HepG2 (cell line): ENCODE results near the gene OR2W1. TPM values are rescaled to one million over a fixed set of nuclear protein-coding genes. Genes with fewer than 3 reads are reported as not detected.

Experiments
- AKAP8 ChIP-seq: sonication (generic); formaldehyde crosslinking; IDR thresholded peaks from 2 replicates; pipeline ENCODE4 v1.5.1; 2020; ENCODE audit warnings: mild to moderate bottlenecking, missing genetic modification reagents
- ARID2 ChIP-seq: sonication (generic); formaldehyde crosslinking; IDR thresholded peaks from 2 replicates; pipeline ENCODE4 v1.8.1; 2022; ENCODE audit warnings: mild to moderate bottlenecking, missing genetic modification reagents, borderline replicate concordance
- FUBP1 ChIP-seq: sonication (generic); formaldehyde crosslinking; IDR thresholded peaks from 2 replicates; pipeline ENCODE4 v1.5.1; 2020; ENCODE audit warnings: missing genetic modification reagents, mild to moderate bottlenecking, borderline replicate concordance
- HOXA5 ChIP-seq: sonication (generic); formaldehyde crosslinking; IDR thresholded peaks from 2 replicates; pipeline ENCODE4 v1.4.0; 2020; ENCODE audit warnings: missing genetic modification reagents
- KDM2A ChIP-seq: sonication (generic); formaldehyde crosslinking; IDR thresholded peaks from 2 replicates; pipeline ENCODE4 v1.4.0; 2020; ENCODE audit warnings: low read depth, missing genetic modification reagents, borderline replicate concordance
- KDM4B ChIP-seq: sonication (generic); formaldehyde crosslinking; IDR thresholded peaks from 2 replicates; pipeline ENCODE4 v1.4.0; 2020; ENCODE audit warnings: missing genetic modification reagents
- KDM6A ChIP-seq: IDR thresholded peaks from 2 replicates; pipeline ENCODE4 v1.6.1; 2016; ENCODE audit warnings: low read depth
- NFAT5 ChIP-seq: sonication (generic); formaldehyde crosslinking; IDR thresholded peaks from 2 replicates; pipeline ENCODE4 v1.4.0; 2020; ENCODE audit warnings: missing genetic modification reagents
- NONO ChIP-seq, 2 experiments: fragments of 450-650 bp in 1 of 2; sonication (generic) in 1 of 2; formaldehyde crosslinking in 1 of 2; IDR thresholded peaks in 1 of 2; conservative IDR thresholded peaks in 1 of 2; 2 replicates each; pipeline versions ENCODE4 v1.6.1 to v1.8.0; 2017 to 2022; ENCODE audit warnings: mild to moderate bottlenecking in 1 of 2, missing genetic modification reagents in 1 of 2, moderate library complexity in 1 of 2
- POGZ ChIP-seq: sonication (generic); formaldehyde crosslinking; IDR thresholded peaks from 2 replicates; pipeline ENCODE4 v1.4.0; 2020; ENCODE audit warnings: mild to moderate bottlenecking, missing genetic modification reagents
- SKI ChIP-seq: fragments of 450-650 bp; IDR thresholded peaks from one replicate; pipeline ENCODE4 v1.6.1; 2018; ENCODE audit warnings: mild to moderate bottlenecking; ENCODE audit not compliant: partially characterized antibody
- STAG1 ChIP-seq: sonication (generic); formaldehyde crosslinking; IDR thresholded peaks from 2 replicates; pipeline ENCODE4 v1.4.0; 2020; ENCODE audit warnings: missing genetic modification reagents
- ZFP90 ChIP-seq: sonication (generic); formaldehyde crosslinking; IDR thresholded peaks from 2 replicates; pipeline ENCODE4 v1.8.0; 2022; ENCODE audit warnings: missing genetic modification reagents, mild to moderate bottlenecking, inconsistent platforms, borderline replicate concordance
- ZGPAT ChIP-seq: IDR thresholded peaks from 2 replicates; pipeline ENCODE4 v1.6.1; 2016; ENCODE audit warnings: mild to moderate bottlenecking
- ZNF317 ChIP-seq: sonication (generic); formaldehyde crosslinking; IDR thresholded peaks from 2 replicates; pipeline ENCODE4 v1.5.0; 2020; ENCODE audit warnings: mild to moderate bottlenecking, missing genetic modification reagents
- ZNF616 ChIP-seq: sonication (generic); formaldehyde crosslinking; IDR thresholded peaks from 2 replicates; pipeline ENCODE4 v1.5.0; 2020; ENCODE audit warnings: low read depth, mild to moderate bottlenecking, missing genetic modification reagents
- ZNF784 ChIP-seq: sonication (generic); formaldehyde crosslinking; IDR thresholded peaks from 2 replicates; pipeline ENCODE4 v1.5.1; 2020; ENCODE audit warnings: missing genetic modification reagents, mild to moderate bottlenecking, borderline replicate concordance
- ZNF788 ChIP-seq: sonication (generic); formaldehyde crosslinking; IDR thresholded peaks from 2 replicates; pipeline ENCODE4 v1.5.0; 2020; ENCODE audit warnings: mild to moderate bottlenecking, missing genetic modification reagents, borderline replicate concordance
- polyA plus RNA-seq, 8 experiments: library from polyadenylated mRNA; depleted of rRNA in 3 of 8; stranded (reverse) in 7 of 8; unstranded in 1 of 8; fragments of >200 nt; fragmentation: Illumina TruSeq in 4 of 8; extraction: Trizol in 4 of 8; gene quantifications; 2 replicates each; pipeline versions ENCODE4 v1.2.1 to v1.2.3, GENCODE V29; 2011 to 2016; ENCODE audit warnings: low read depth in 4 of 8, missing spikeins in 1 of 8, mixed read lengths in 1 of 8; ENCODE audit not compliant: insufficient read depth in 1 of 8
- total RNA-seq, 5 experiments: library from RNA; depleted of rRNA; stranded (reverse); fragments of >200 nt; fragmentation: Illumina TruSeq; extraction: Trizol; gene quantifications; 2 replicates each; pipeline ENCODE4 v1.2.3, GENCODE V29; 2016; ENCODE audit warnings: low read depth in 1 of 5

The OR2W1 gene
- total and polyA plus RNA-seq, 2 of the 13 experiments (the other 11 are each of a cell fraction or from before 2014, with no cell fraction given): not detected

GRCh38 chr6:29071831-29072723 lies 27.1 kb upstream of the OR2W1 start (continued):
- TF ChIP-seq STAG1: peak; percentile 72
- no peak for TF ChIP-seq ZFP90 (CRISPR knock-in tag)
- no peak for TF ChIP-seq ZNF784
- no peak for TF ChIP-seq AKAP8 (CRISPR knock-in tag)
- TF ChIP-seq NFAT5 (CRISPR knock-in tag): no peak
- no peak for TF ChIP-seq FUBP1 (CRISPR knock-in tag)
- TF ChIP-seq KDM2A (CRISPR knock-in tag): no peak
- no peak for TF ChIP-seq HOXA5
- no peak for TF ChIP-seq KDM4B
- TF ChIP-seq ZGPAT (CRISPR knock-in tag): no peak
- TF ChIP-seq ZNF788 (CRISPR knock-in tag): 0 out of 2 replicates have a peak, but pooled peaks have one; percentile 19
- TF ChIP-seq NONO (IDR thresholded peaks at IDR 0.05): no peak
- TF ChIP-seq NONO (CRISPR knock-in tag; conservative IDR thresholded peaks at IDR 0.05): no peak
- TF ChIP-seq SKI: no peak
- TF ChIP-seq ZNF317: no peak
- TF ChIP-seq ARID2 (CRISPR knock-in tag): no peak
- TF ChIP-seq POGZ (CRISPR knock-in tag): no peak
- TF ChIP-seq KDM6A (CRISPR knock-in tag): no peak
- TF ChIP-seq ZNF616: no peak
